ENCODE measurements around the gene FEZF2. TPM values are rescaled to one million over a fixed set of nuclear protein-coding genes. Genes with fewer than 3 reads are reported as not detected.

The FEZF2 gene
- total RNA-seq, 1 donor from 2014 or later, result 7.6 TPM

DNA sequence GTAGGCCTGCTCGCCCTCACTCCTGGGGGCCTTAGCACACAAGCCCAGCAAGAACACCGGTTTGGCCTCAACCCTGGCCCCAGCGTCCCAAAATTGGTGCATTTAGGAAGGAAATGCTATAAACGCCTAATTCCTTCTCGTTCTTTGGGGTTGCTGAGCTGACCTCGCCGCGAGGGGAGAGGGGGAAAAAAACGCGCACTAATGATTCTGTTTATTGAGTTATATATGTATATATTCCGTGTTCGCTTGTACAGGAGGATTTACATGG lies 3.9 kb downstream of the FEZF2 start:
- Histone ChIP-seq H3K9ac (no peak overlapping the region), H3K79me2 (ENCODE audit: low read depth) (no peaks in the 10 kb centered on the region), H3K4me2 (peak overlapping the region; percentile 81), H3K4me3 (peak overlapping the region; percentile 8), H2AFZ (replicated peaks) (no peak overlapping the region), H3K27ac (no peak overlapping the region), H4K20me1 (ENCODE audit: low read depth) (peaks cover 90% of the 10 kb centered on the region), H3K4me1 (peaks cover 76% of the 10 kb centered on the region), H3K9me3 (ENCODE audit: low read depth) (no peaks in the 10 kb centered on the region), H3K27me3 (peaks cover 96% of the 10 kb centered on the region), H3K36me3 (no peaks in the 10 kb centered on the region), H3F3A (ENCODE audit: low read depth) (peaks cover 84% of the 10 kb centered on the region)
- peaks cover 4% of the 10 kb centered on the region for H3K9me3 Mint-ChIP-seq
- H3K4me1 Mint-ChIP-seq, result peaks cover 60% of the 10 kb centered on the region
- peaks cover 86% of the 10 kb centered on the region for H3K27me3 Mint-ChIP-seq (ENCODE audit: insufficient read depth, low read depth)
- no peak overlapping the region for H3K27ac Mint-ChIP-seq
- peaks cover 11% of the 10 kb centered on the region for H3K36me3 Mint-ChIP-seq
- H3K4me3 Mint-ChIP-seq, result peak overlapping the region; percentile 74
- TF ChIP-seq EZH2 (IDR thresholded peaks at IDR 0.05) (no peak), EZH2phosphoT487 (IDR thresholded peaks at IDR 0.05) (no peak)
- TF ChIP-seq, protein P1, sequence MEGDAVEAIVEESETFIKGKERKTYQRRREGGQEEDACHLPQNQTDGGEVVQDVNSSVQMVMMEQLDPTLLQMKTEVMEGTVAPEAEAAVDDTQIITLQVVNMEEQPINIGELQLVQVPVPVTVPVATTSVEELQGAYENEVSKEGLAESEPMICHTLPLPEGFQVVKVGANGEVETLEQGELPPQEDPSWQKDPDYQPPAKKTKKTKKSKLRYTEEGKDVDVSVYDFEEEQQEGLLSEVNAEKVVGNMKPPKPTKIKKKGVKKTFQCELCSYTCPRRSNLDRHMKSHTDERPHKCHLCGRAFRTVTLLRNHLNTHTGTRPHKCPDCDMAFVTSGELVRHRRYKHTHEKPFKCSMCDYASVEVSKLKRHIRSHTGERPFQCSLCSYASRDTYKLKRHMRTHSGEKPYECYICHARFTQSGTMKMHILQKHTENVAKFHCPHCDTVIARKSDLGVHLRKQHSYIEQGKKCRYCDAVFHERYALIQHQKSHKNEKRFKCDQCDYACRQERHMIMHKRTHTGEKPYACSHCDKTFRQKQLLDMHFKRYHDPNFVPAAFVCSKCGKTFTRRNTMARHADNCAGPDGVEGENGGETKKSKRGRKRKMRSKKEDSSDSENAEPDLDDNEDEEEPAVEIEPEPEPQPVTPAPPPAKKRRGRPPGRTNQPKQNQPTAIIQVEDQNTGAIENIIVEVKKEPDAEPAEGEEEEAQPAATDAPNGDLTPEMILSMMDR (IDR thresholded peaks at IDR 0.05), result no peak
- no peak for DNase-seq (ENCODE audit: low spot score)

DNA sequence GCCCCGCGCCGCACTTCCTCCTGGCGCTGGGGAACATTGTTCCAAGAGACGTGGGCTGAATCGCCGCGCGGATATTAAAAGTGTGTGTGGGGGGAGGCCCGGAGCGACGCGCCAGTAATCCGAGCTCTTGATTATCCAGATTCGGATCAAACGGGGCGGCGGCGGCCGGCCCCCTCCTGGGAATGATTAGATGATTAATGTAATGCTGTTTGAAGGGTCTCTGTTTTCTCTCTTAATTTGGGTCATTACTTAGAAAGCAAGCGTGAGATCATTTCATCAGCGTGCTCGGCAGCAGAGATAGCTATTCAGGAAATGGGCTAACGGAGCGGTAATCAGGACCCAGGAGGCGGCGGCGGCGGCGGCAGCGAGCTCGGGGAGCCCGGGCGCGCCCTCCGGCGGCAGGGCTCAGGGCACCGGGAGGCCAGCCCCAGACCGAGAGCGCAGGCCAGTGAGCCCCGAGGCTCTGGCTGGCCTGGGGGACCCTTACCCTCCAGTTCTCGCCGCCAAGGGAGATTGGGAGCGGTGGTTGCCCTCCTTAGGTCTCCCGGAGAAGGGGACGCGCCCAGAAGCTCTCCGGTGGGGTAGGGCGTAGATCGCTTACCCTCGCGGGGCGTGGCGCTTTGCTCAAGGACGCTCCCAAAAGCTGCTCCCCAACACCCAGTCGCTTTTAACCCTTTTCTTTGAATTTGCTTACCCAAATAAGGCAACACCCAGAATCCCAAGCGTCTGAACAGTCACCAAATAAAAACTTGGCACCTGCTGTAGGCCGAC lies 4.5 kb downstream of the FEZF2 start:
- Histone ChIP-seq H3K9ac (no peak overlapping the region), H3K79me2 (ENCODE audit: low read depth) (no peaks in the 10 kb centered on the region), H3K36me3 (no peaks in the 10 kb centered on the region), H3K9me3 (ENCODE audit: low read depth) (no peaks in the 10 kb centered on the region), H4K20me1 (ENCODE audit: low read depth) (peaks cover 89% of the 10 kb centered on the region), H3K4me3 (peak overlapping the region; percentile 8), H3K27ac (no peak overlapping the region), H3K27me3 (peaks cover 96% of the 10 kb centered on the region), H3K4me1 (peaks cover 77% of the 10 kb centered on the region), H3K4me2 (peak overlapping the region; percentile 81), H2AFZ (replicated peaks) (no peak overlapping the region), H3F3A (ENCODE audit: low read depth) (peaks cover 84% of the 10 kb centered on the region)
- Mint-ChIP-seq H3K9me3 (peaks cover 4% of the 10 kb centered on the region), H3K27me3 (ENCODE audit: insufficient read depth, low read depth) (peaks cover 81% of the 10 kb centered on the region), H3K4me1 (peaks cover 56% of the 10 kb centered on the region), H3K27ac (no peak overlapping the region), H3K4me3 (peak overlapping the region; percentile 80), H3K36me3 (peaks cover 11% of the 10 kb centered on the region)
- TF ChIP-seq EZH2 (IDR thresholded peaks at IDR 0.05) (peak; percentile 90), EZH2phosphoT487 (IDR thresholded peaks at IDR 0.05) (peak; percentile 89)
- TF ChIP-seq, protein P1 (IDR thresholded peaks at IDR 0.05), result peak; percentile 62
- peak; percentile 78 for DNase-seq (ENCODE audit: low spot score)

DNA sequence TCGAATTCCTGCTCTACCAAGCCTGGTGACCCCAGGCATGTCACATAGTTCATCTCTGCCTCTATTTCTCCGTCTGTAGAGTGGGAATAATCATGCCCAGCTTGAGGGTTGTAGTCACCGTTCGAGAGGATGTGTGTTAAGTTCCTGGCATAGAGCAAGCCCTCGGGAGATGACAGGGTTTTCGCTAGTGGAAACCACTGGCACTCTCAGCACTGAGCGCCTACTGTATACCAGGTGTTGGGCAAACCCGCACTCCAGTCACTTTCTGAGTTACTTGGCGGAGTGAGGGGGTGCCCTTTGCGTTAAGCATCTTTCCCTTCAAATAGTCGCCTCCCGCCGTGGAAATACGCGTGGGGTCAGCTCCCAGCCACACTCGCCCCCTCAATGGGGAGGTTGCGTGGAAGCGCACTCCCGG lies 5.1 kb downstream of the FEZF2 start:
- peak overlapping the region; percentile 24 for H3K4me3 ChIP-seq
- peak overlapping the region; percentile 81 for H3K4me2 ChIP-seq
- H3K27ac ChIP-seq, result no peak overlapping the region
- no peak overlapping the region for H3K9ac ChIP-seq
- peaks cover 96% of the 10 kb centered on the region for H3K27me3 ChIP-seq
- peaks cover 84% of the 10 kb centered on the region for H4K20me1 ChIP-seq (ENCODE audit: low read depth)
- H3K9me3 ChIP-seq (ENCODE audit: low read depth), result no peaks in the 10 kb centered on the region
- no peak overlapping the region for H2AFZ ChIP-seq (replicated peaks)
- peak overlapping the region; percentile 80 for H3K4me3 Mint-ChIP-seq
- peaks cover 11% of the 10 kb centered on the region for H3K36me3 Mint-ChIP-seq
- no peak for TF ChIP-seq EZH2 (IDR thresholded peaks at IDR 0.05)
- TF ChIP-seq, protein P1 (IDR thresholded peaks at IDR 0.05), result no peak
- H3K27me3 Mint-ChIP-seq (ENCODE audit: insufficient read depth, low read depth), result peaks cover 78% of the 10 kb centered on the region
- H3K9me3 Mint-ChIP-seq, result peaks cover 4% of the 10 kb centered on the region
- H3K4me1 Mint-ChIP-seq, result peaks cover 56% of the 10 kb centered on the region
- peaks cover 72% of the 10 kb centered on the region for H3K4me1 ChIP-seq
- peaks cover 83% of the 10 kb centered on the region for H3F3A ChIP-seq (ENCODE audit: low read depth)
- no peaks in the 10 kb centered on the region for H3K79me2 ChIP-seq (ENCODE audit: low read depth)
- DNase-seq (ENCODE audit: low spot score), result no peak
- no peaks in the 10 kb centered on the region for H3K36me3 ChIP-seq
- H3K27ac Mint-ChIP-seq, result no peak overlapping the region
